Bronchial epithelial cell (primary cell): Measurements from ENCODE around the gene SLC25A46. TPM values are rescaled to one million over a fixed set of nuclear protein-coding genes. Genes with fewer than 3 reads are reported as not detected.
"Not testable (repeated sequence)": the region's sequence is repeated elsewhere in the genome, so short reads cannot be mapped to it uniquely, and the experiment has no call there.

Experiments used
- DNase-seq: peaks from one replicate; pipeline ENCODE4 v3.0.0-alpha.2; 2010; ENCODE audit warnings: low read depth
- FAIRE-seq: peaks from 2 replicates; lab custom pipeline; 2011; peaks lifted over from hg19 to GRCh38; lab: Jason Lieb, UNC
- H3K27me3 ChIP-seq: 2 replicates; pipeline ENCODE4 v1.5.1; 2011; ENCODE audit warnings: low read length; ENCODE audit not compliant: control insufficient read depth, insufficient read depth
- H3K36me3 ChIP-seq: 2 replicates; pipeline ENCODE4 v1.5.1; 2011; ENCODE audit warnings: low read length; ENCODE audit not compliant: control insufficient read depth, insufficient read depth
- H3K4me3 ChIP-seq: 2 replicates; pipeline ENCODE4 v1.5.1; 2011; ENCODE audit warnings: mild to moderate bottlenecking, low read depth, low read length, control low read depth
- total RNA-seq: library from RNA; depleted of rRNA; stranded (reverse); fragments of >200 nt; gene quantifications from 2 replicates; pipeline ENCODE4 v1.2.1, GENCODE V29; 2014
- TF ChIP-seq, protein P1 (sequence below): IDR thresholded peaks from 2 replicates; pipeline ENCODE4 v1.5.1; 2011; ENCODE audit warnings: mild to moderate bottlenecking, moderate library complexity, low read length, control low read depth, inconsistent platforms; ENCODE audit not compliant: insufficient read depth, severe bottlenecking

The SLC25A46 gene
- total RNA-seq, 1 donor from 2014 or later: 40.8 TPM

DNA sequence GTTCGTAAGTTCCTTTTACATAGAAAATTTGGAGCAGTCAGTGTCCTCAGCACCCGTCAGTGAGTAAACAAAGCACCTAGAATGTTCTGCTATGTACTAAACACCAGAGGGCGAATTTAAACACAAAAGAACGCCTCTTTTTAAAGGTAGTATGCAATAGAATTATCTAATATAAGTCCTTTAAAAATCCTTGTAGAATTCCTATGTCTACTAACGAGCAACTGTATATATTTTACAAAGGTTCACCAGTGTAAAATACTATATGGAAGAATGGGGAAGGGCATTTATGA, 11.8 kb upstream of the SLC25A46 start:
- no peak for FAIRE-seq
- H3K27me3 ChIP-seq: no peaks in the 10 kb centered on the region
- H3K4me3 ChIP-seq: peak overlapping the region; percentile 44
- TF ChIP-seq, protein P1, sequence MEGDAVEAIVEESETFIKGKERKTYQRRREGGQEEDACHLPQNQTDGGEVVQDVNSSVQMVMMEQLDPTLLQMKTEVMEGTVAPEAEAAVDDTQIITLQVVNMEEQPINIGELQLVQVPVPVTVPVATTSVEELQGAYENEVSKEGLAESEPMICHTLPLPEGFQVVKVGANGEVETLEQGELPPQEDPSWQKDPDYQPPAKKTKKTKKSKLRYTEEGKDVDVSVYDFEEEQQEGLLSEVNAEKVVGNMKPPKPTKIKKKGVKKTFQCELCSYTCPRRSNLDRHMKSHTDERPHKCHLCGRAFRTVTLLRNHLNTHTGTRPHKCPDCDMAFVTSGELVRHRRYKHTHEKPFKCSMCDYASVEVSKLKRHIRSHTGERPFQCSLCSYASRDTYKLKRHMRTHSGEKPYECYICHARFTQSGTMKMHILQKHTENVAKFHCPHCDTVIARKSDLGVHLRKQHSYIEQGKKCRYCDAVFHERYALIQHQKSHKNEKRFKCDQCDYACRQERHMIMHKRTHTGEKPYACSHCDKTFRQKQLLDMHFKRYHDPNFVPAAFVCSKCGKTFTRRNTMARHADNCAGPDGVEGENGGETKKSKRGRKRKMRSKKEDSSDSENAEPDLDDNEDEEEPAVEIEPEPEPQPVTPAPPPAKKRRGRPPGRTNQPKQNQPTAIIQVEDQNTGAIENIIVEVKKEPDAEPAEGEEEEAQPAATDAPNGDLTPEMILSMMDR: peak; percentile 8
- peak; percentile 42 for DNase-seq
- no peaks in the 10 kb centered on the region for H3K36me3 ChIP-seq

DNA sequence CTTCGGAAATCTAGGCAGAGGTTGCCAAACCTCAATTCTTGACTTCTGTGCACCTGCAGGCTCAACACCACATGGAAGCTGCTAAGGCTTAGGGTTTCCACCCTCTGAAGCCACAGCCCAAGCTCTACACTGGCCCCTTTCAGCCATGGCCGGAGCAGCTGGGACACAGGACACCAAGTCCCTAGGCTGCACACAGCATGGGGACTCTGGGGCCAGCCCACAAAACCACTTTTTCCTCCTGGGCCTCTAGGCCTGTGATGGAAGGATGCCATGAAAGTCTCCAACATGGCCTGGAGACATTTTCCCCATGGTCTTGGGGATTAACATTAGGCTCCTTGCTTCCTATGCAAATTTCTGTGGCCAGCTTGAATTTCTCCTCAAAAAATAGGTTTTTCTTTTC, 7.3 kb upstream of the SLC25A46 start:
- DNase-seq, H3K27me3 ChIP-seq, H3K36me3 ChIP-seq, H3K4me3 ChIP-seq, FAIRE-seq: not testable (repeated sequence)

DNA sequence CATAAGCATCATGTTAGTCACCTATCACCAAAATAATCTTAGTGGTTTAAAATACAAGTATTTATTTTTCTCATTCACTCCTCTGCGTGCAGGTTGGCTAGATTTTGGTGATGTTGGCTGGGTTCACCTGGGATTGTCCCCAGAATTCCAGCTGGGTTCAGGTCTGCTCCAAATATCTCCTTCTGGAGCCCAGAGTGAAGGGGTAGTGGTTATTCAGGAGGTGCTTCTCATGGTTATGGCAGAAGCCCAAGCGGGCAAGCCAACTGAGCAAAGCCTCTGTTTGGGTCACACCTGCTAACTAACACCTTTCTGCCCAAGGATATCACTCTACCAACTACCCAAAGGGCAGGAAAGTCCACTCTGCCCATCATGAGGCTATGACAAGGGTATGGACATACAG, 4.7 kb upstream of the SLC25A46 start:
- Histone ChIP-seq H3K27me3 (no peaks in the 10 kb centered on the region), H3K36me3 (no peaks in the 10 kb centered on the region), H3K4me3 (no peak overlapping the region)
- TF ChIP-seq, protein P1: no peak
- DNase-seq (no peak), FAIRE-seq (no peak)

DNA sequence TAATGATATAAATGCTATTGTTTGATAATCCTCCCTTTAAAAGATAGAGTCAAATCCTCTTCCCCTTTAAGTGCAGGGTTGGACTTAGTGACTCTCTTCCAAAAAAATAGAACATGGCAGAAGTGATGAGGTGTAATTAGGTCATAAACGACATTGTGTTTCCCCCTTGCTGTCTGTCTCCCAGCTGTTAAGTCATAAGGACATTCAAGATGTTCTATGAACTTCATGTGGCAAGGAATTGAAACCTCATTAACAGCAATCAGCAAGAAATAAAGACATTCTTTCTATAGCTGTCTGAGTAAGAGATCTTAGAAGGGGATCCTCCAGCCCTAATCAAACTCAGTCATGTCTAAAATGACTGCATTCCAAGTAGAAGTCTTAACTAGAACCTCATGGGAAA, 3.3 kb upstream of the SLC25A46 start:
- TF ChIP-seq, protein P1: no peak
- H3K27me3 ChIP-seq: no peaks in the 10 kb centered on the region
- no peak for DNase-seq
- no peaks in the 10 kb centered on the region for H3K36me3 ChIP-seq
- FAIRE-seq: no peak
- no peak overlapping the region for H3K4me3 ChIP-seq

DNA sequence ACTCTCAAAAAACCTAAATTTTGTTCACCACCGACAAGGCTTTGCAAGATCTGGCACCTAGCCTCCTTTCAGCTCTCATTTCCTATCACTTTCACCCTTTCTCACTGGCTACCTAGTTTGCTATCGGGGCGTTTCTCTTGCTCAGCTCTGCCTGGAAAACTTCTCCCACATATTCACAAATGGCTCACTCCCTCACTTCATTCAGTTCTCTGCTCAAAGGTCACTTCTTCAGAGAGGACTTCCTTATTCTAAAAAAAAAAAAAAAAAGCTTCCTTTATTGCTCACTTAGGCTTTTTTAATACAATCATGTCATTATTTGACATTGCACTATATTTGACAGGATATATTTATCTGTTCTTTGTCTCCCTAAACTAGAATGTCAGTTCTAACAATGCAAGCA, 2.1 kb upstream of the SLC25A46 start:
- FAIRE-seq: no peak
- no peaks in the 10 kb centered on the region for H3K36me3 ChIP-seq
- no peak overlapping the region for H3K4me3 ChIP-seq
- H3K27me3 ChIP-seq: no peaks in the 10 kb centered on the region
- DNase-seq: no peak
- TF ChIP-seq, protein P1: no peak

DNA sequence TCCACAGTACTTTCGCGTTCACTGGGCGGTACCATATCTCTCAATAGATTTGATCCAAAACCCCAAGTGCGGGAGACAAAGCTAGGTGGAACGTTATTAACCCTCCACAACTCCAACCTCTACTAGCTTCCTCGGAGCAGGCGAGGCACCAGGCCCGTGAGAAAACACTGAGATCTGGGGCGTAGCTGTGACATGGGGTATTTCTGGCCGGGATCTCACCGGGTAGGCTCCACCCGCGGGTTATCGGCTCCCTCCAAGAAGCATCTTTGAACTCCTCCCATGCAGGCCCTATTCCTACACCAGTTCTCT, 350 bp upstream of the SLC25A46 start:
- TF ChIP-seq, protein P1: no peak

More for the DNA sequence above, 350 bp upstream of the SLC25A46 start:
- H3K27me3 ChIP-seq: no peaks in the 10 kb centered on the region
- H3K4me3 ChIP-seq: peak overlapping the region; percentile 99
- FAIRE-seq (no peak), DNase-seq (no peak)
- H3K36me3 ChIP-seq: no peaks in the 10 kb centered on the region
